LoVo (cell line): ENCODE measurements around the gene NKAPD1.
"Not testable (repeated sequence)": the region's sequence is repeated elsewhere in the genome, so short reads cannot be mapped to it uniquely, and the experiment has no call there.

Experiments
- DNase-seq: peaks from one replicate; pipeline ENCODE4 v3.0.0-alpha.2; 2016; ENCODE audit warnings: low spot score

The NKAPD1 gene, protein sequence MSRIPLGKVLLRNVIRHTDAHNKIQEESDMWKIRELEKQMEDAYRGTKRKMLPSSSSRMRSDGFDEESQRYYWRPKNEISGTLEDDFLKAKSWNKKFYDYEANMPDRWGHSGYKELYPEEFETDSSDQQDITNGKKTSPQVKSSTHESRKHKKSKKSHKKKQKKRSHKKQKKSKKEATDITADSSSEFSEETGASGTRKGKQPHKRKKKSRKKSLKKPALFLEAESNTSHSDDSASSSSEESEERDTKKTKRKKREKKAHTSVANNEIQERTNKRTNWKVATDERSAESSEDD

DNA sequence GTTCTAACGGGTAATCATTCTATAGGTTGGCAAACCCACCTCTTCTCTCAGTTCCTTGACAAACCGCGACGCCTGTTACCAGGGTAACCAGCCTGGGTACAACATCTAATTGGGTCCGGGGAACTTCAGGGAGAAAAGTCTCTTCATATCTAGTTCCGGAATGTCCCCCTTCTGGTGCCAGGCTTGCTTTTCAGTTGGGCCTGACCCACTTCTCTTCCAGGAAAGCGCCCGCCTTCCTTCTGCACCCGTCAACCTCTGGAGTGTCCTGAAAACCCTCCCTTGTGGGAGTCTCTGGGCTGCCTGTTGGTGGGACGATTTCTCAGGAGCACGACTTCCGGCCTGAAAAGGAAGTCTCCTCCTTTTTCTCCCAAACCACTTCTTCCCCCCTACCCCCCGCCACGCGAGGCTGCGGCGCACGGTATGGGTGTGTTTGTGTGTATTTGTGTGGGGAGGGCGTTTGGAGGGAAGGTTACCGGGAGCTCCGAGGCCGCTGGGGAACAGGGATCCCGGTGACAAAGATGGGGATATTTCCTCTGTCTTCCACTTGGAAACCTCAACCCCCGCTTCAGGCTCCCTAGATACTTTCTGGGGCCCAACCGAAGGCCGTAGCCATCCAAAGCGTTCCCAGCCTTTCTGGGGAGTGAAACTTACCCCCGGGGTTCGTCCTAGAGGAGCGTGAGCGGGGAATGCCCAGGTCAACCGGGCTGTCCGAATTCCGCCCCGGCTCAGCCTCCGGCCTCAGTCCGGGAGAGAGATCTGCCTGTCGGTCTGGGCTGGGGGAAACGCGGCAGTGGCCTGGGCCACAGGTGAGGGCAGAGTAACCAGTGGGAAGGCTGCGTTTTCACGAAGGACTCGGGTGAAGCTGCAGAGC is at the start of gene NKAPD1, which contains the start of gene PIH1D2:
NKAPD1 (plus strand) TSS at position 359 of the 871 bp plus-strand sequence. CDS start 1,276 bp downstream, outside the sequence.
PIH1D2 (minus strand) TSS at position 77 of the 871 bp plus-strand sequence. CDS start 843 bp downstream, outside the sequence.
- peak; percentile 86 for DNase-seq

DNA sequence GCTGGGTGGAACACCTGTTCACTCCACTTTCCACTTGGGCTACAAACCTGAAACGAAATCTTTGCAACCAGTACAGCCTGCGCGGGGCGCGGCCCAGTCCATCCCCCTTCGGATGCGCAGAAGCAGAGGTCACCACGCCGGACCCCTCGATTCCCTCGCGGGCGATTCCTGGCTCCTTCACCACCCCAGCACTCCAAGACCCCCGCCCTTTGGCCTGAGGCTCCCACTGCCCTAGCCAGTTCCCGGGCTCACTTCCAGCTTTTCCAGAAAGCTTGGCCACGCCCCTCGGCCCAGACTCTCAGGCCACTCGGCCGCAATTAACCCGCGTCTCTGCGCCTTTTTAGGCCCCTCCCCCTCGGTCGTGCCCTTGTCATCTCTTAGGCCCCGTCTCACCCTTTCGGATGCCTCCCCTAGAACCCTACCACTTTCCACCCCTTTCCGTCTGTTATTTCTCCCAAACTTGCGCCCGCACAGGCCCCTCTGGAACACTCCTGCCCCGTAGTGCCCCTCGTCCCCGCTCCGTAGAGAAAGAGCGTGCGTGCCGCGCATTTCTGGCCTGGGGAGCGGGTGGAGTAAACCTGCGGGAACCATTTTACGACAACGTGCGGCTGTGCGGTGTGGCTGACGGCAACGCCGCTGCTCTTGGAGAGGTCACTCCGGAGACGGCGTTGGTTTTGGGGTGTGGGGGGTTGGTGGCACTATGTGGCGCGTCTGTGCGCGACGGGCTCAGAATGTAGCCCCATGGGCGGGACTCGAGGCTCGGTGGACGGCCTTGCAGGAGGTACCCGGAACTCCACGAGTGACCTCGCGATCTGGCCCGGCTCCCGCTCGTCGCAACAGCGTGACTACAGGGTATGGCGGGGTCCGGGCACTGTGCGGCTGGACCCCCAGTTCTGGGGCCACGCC is 49.1 kb upstream of the NKAPD1 start, which contains the start of gene DLAT:
DLAT (plus strand) TSS at position 636 of the 906 bp plus-strand sequence; CDS start at position 701, 65 bp downstream.
- DNase-seq, result peak; percentile 87

- no peak for DNase-seq
Measured at GRCh38 chr11:112025707-112026106, 48.4 kb upstream of the NKAPD1 start.

GRCh38 chr11:112026784-112027410 is 47.2 kb upstream of the NKAPD1 start:
- not testable (repeated sequence) for DNase-seq

DNA sequence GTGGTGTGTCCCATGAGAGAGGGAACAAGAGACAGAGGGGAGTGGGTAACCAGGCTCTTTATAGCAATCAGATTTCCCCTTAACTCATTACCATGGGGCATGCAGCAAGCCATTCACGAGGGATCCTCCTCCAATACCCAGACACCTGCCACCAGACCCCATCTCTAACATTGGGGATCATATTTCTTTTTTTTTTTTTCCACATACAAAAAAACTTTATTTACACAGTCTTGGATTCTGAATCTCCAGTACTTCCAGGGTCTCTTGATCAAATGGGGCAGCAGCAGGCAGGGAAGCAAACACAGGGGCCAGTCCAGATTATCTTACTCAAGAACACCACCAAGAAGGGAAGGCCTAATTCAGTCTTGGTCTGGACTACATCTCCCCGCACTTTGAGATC is 44.6 kb upstream of the NKAPD1 start:
- no peak for DNase-seq

DNA sequence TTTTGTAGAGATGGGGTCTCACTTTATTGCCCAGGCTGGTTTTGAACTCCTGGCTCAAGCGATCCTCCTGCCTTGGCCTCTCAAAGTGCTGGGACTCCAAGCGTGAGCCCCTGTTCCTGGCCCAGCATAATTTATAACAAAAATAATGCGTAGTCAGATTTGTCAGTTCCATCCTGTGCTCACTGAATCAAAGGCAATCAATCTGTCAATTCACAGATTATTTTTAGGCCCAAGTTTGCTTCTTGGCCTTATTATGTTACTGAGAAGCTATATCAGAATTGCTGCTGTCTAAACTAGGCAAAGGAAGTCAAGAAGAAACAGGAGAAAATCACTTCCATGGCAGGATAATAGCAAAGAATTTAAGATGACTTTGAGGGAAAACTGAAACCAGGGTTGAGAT is 40.2 kb upstream of the NKAPD1 start:
- no peak for DNase-seq

DNA sequence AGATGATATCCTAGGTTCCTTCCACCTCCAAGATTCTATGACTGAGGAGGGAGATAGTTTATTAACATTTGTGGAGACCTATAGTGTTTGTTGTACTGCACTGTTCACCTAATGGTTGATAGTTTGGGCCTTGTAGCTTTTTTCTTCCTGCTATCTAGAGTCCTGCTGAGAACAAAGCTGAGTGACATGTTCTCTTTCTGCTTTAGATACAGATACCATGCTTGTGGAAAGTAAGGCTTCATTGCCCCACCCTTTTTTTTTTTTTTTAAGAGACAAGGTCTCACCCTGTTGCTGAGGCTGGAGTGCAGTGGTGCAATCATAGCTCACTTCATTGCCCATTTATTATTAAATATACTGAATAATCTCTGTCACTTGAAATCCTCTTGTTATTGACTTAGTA is 36.6 kb upstream of the NKAPD1 start:
- no peak for DNase-seq

GRCh38 chr11:112042161-112042960 is 31.7 kb upstream of the NKAPD1 start:
- no peak for DNase-seq

- no peak for DNase-seq
Measured at GRCh38 chr11:112042961-112043304, 31.2 kb upstream of the NKAPD1 start.

GRCh38 chr11:112044961-112045360 is 29.1 kb upstream of the NKAPD1 start:
- no peak for DNase-seq

DNA sequence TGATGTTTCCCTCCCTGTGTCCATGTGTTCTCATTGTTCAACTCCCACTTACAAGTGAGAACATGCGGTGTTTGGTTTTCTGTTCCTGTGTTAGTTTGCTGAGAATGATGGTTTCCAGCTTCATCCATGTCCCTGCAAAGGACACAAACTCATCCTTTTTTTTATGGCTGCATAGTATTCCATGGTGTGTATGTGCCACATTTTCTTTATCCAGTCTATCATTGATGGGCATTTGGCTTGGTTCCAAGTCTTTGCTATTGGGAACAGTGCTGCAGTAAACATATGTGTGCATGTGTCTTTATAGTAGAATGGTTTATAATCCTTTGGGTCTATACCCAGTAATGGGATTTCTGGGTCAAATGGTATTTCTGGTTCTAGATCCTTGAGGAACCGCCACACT is 27.5 kb upstream of the NKAPD1 start:
- DNase-seq, result not testable (repeated sequence)

GRCh38 chr11:112048256-112048655 is 25.8 kb upstream of the NKAPD1 start:
- DNase-seq, result not testable (repeated sequence)

GRCh38 chr11:112049777-112050176 is 24.3 kb upstream of the NKAPD1 start:
- no peak for DNase-seq

DNA sequence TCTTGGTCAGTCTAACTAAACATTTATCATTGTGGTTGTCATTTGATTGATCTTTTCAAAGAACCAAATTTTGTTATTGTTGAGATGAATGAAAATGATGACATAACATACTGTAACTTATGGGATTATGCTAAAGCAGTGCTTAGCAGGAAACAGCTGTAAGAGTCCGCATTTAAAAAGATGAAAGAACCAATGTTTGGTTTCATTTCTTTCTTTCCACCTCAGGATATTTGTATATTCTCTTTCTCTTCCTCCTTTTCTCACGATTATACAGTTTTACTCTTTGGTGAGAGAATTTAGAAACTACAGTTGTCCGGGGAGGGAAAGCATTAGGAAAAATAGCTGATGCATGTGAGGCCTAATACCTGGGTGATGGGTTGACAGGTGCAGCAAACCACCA is 23.4 kb upstream of the NKAPD1 start:
- no peak for DNase-seq

DNA sequence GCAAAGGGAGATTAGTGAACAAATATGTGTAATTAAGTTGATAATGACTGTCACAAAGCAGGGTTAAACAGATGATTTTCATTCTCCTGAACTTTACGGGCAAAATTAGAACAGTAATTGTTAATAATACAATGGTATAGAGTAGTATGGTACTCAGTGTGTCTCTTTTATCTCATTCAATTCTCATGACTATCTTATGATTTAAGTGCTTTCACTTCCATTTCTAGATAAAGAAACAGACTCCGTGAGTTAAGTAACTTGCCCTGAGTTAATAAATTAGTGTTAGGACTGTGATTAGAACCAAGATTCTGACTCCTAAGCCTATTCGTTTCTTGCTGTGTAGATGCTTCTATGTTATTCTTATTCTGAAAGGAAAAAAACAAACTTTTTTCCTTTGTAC is 22.3 kb upstream of the NKAPD1 start:
- DNase-seq, result no peak

- no peak for DNase-seq
Measured at GRCh38 chr11:112057170-112057569, 16.9 kb upstream of the NKAPD1 start.

DNA sequence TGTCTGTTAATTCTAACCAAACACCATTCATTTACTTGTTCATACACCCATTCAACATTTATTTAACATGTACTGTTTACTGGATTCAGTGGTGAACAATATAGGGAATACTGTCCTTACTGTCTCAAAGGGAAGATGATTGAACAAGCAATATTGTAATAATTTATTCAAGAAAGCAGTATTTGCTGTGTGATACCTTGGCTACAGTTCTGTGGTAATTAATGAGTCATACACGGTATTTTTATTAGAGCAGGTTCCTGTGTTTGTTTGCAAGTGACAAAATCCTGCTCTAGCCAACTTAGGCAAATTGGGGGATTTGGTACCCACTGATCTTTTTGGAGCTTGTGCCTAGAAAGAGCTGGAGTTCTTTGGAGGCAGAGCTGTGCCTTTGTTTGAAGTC is 16.0 kb upstream of the NKAPD1 start:
- DNase-seq, result no peak

GRCh38 chr11:112062923-112063322 is 11.2 kb upstream of the NKAPD1 start:
- DNase-seq, result no peak

DNA sequence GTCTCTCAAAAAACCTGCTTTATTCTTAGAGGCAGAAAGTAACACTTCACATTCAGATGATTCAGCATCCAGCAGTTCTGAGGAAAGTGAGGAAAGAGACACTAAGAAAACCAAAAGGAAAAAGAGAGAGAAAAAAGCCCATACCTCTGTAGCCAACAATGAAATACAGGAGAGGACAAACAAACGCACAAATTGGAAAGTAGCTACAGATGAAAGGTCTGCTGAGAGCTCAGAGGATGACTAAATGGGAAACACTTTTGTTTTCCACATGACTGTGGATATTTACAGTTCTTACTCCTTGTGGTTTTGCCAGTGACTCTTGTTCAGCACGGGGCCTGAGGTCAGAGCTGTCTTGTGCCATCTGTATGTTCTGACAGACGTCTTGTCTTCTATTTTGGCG is 8.6 kb downstream of the NKAPD1 start:
- DNase-seq, result no peak

- peak; percentile 13 for DNase-seq
Measured at GRCh38 chr11:112085822-112086421, 11.8 kb downstream of the NKAPD1 start.
